H9 (cell line): ENCODE measurements around the gene LEMD1. TPM values are rescaled to one million over a fixed set of nuclear protein-coding genes. Genes with fewer than 3 reads are reported as not detected.

Source experiments
- DNase-seq: peaks from one replicate; pipeline ENCODE4 v3.0.0-alpha.2; 2017
- H2AFZ ChIP-seq: one replicate; pipeline ENCODE4 v1.6.1; 2013; ENCODE audit warnings: mild to moderate bottlenecking, low read length, control low read depth, moderate library complexity
- H2AK5ac ChIP-seq: 2 replicates; pipeline ENCODE4 v1.6.1; 2013; ENCODE audit warnings: low read length, control low read depth, mixed read lengths; ENCODE audit not compliant: insufficient read length
- H2BK120ac ChIP-seq: one replicate; pipeline ENCODE4 v1.6.1; 2013; ENCODE audit warnings: low read depth, mild to moderate bottlenecking, low read length, control low read depth, inconsistent platforms; ENCODE audit not compliant: poor library complexity, severe bottlenecking
- H2BK12ac ChIP-seq: 2 replicates; pipeline ENCODE4 v1.6.1; 2013; ENCODE audit warnings: low read length, control low read depth, mixed read lengths, low read depth; ENCODE audit not compliant: insufficient read length
- H2BK15ac ChIP-seq: 2 replicates; pipeline ENCODE4 v1.6.1; 2013; ENCODE audit warnings: low read depth, low read length, control low read depth
- H2BK20ac ChIP-seq: one replicate; pipeline ENCODE4 v1.6.1; 2013; ENCODE audit warnings: low read depth, mild to moderate bottlenecking, low read length, control low read depth, inconsistent platforms; ENCODE audit not compliant: poor library complexity, severe bottlenecking
- H2BK5ac ChIP-seq: 2 replicates; pipeline ENCODE4 v1.6.1; 2013; ENCODE audit warnings: low read length, control low read depth, mixed read lengths; ENCODE audit not compliant: insufficient read length
- H3K14ac ChIP-seq: 2 replicates; pipeline ENCODE4 v1.6.1; 2013; ENCODE audit warnings: low read length, control low read depth; ENCODE audit not compliant: insufficient read depth
- H3K18ac ChIP-seq: 2 replicates; pipeline ENCODE4 v1.6.1; 2013; ENCODE audit warnings: low read depth, mild to moderate bottlenecking, mixed read lengths, low read length, control low read depth; ENCODE audit not compliant: insufficient read length
- H3K23ac ChIP-seq: 2 replicates; pipeline ENCODE4 v1.6.1; 2013; ENCODE audit warnings: low read length, control low read depth, mixed read lengths, low read depth; ENCODE audit not compliant: insufficient read length
- H3K23me2 ChIP-seq: 2 replicates; pipeline ENCODE4 v1.6.1; 2013; ENCODE audit warnings: low read depth, mild to moderate bottlenecking, mixed read lengths, low read length, control low read depth; ENCODE audit not compliant: insufficient read length, poor library complexity, severe bottlenecking
- H3K27ac ChIP-seq: 2 replicates; pipeline ENCODE4 v1.5.1; 2013; ENCODE audit warnings: low read length, control low read depth, mixed read lengths, low read depth; ENCODE audit not compliant: insufficient read length
- H3K27me3 ChIP-seq: 2 replicates; pipeline ENCODE4 v1.6.1; 2013; ENCODE audit warnings: low read length, control low read depth, inconsistent platforms; ENCODE audit not compliant: insufficient read depth
- H3K4ac ChIP-seq: 2 replicates; pipeline ENCODE4 v1.6.1; 2013; ENCODE audit warnings: low read depth, mild to moderate bottlenecking, control low read depth, inconsistent platforms, low read length, moderate library complexity
- H3K4me1 ChIP-seq: 2 replicates; pipeline ENCODE4 v1.6.1; 2013; ENCODE audit warnings: low read length, control low read depth, inconsistent platforms; ENCODE audit not compliant: insufficient read depth
- H3K4me2 ChIP-seq: 2 replicates; pipeline ENCODE4 v1.6.1; 2013; ENCODE audit warnings: low read length, control low read depth, mixed read lengths; ENCODE audit not compliant: insufficient read length, insufficient read depth
- H3K56ac ChIP-seq: 2 replicates; pipeline ENCODE4 v1.6.1; 2013; ENCODE audit warnings: low read depth, mild to moderate bottlenecking, mixed read lengths, low read length, control low read depth; ENCODE audit not compliant: insufficient read length
- H3K79me1 ChIP-seq: 2 replicates; pipeline ENCODE4 v1.6.1; 2013; ENCODE audit warnings: low read depth, mild to moderate bottlenecking, moderate library complexity, low read length, control low read depth, inconsistent platforms; ENCODE audit not compliant: insufficient read depth, poor library complexity, severe bottlenecking
- H3K79me2 ChIP-seq: 2 replicates; pipeline ENCODE4 v1.6.1; 2013; ENCODE audit warnings: low read length, control low read depth, inconsistent platforms; ENCODE audit not compliant: insufficient read depth
- H3K9ac ChIP-seq: 2 replicates; pipeline ENCODE4 v1.6.1; 2013; ENCODE audit warnings: low read length, control low read depth, mixed read lengths; ENCODE audit not compliant: insufficient read length; ENCODE audit errors: extremely low read depth
- H3K9me3 ChIP-seq: one replicate; pipeline ENCODE4 v1.6.1; 2013; ENCODE audit warnings: low read depth, low read length, inconsistent platforms; ENCODE audit not compliant: control insufficient read depth
- H3T11ph ChIP-seq: one replicate; pipeline ENCODE4 v1.6.1; 2013; ENCODE audit warnings: mild to moderate bottlenecking, low read length, control low read depth, inconsistent platforms
- H4K20me1 ChIP-seq: one replicate; pipeline ENCODE4 v1.6.1; 2013; ENCODE audit not compliant: control insufficient read depth, insufficient read length, insufficient read depth
- H4K5ac ChIP-seq: 2 replicates; pipeline ENCODE4 v1.6.1; 2013; ENCODE audit warnings: low read depth, mild to moderate bottlenecking, mixed read lengths, low read length, control low read depth; ENCODE audit not compliant: insufficient read length
- H4K8ac ChIP-seq: replicated peaks from 2 replicates; pipeline ENCODE4 v1.6.1; 2013; ENCODE audit warnings: low read length, control low read depth, mixed read lengths, low read depth; ENCODE audit not compliant: insufficient read length
- H4K91ac ChIP-seq: 2 replicates; pipeline ENCODE4 v1.6.1; 2013; ENCODE audit warnings: low read depth, mild to moderate bottlenecking, moderate library complexity, mixed read lengths, low read length, control low read depth; ENCODE audit not compliant: insufficient read length
- H3K27ac Mint-ChIP-seq, 3 experiments: 2 replicates in 2 of 3; 3 replicates in 1 of 3; pipeline ENCODE4 v1.8.0; 2020 to 2021; ENCODE audit warnings: mixed read lengths in 3 of 3, mild to moderate bottlenecking in 1 of 3, moderate library complexity in 1 of 3
- H3K27me3 Mint-ChIP-seq: 2 replicates; pipeline ENCODE4 v1.8.0; 2021; ENCODE audit warnings: low read depth, mild to moderate bottlenecking, moderate library complexity, mixed read lengths
- H3K36me3 Mint-ChIP-seq, 3 experiments: 2 replicates in 2 of 3; 3 replicates in 1 of 3; pipeline ENCODE4 v1.8.0; 2020 to 2021; ENCODE audit warnings: low read depth in 3 of 3, mixed read lengths in 3 of 3; ENCODE audit not compliant: insufficient read depth in 1 of 3
- H3K4me1 Mint-ChIP-seq, 2 experiments: 2 replicates each; pipeline ENCODE4 v1.8.0; 2020; ENCODE audit warnings: mixed read lengths in 2 of 2
- H3K4me3 Mint-ChIP-seq, 2 experiments: 2 replicates in 1 of 2; 3 replicates in 1 of 2; pipeline ENCODE4 v1.8.0; 2020 to 2021; ENCODE audit warnings: mild to moderate bottlenecking in 2 of 2, mixed read lengths in 2 of 2, moderate library complexity in 1 of 2
- H3K9me3 Mint-ChIP-seq, 2 experiments: 2 replicates in 1 of 2; 3 replicates in 1 of 2; pipeline ENCODE4 v1.8.0; 2020; ENCODE audit warnings: mild to moderate bottlenecking in 2 of 2, mixed read lengths in 2 of 2, moderate library complexity in 1 of 2
- CTCF ChIP-seq: fragments of 200-600 bp; sonication (generic); conservative IDR thresholded peaks from 3 replicates; pipeline ENCODE4 v1.8.0; 2021; ENCODE audit warnings: antibody characterized with exemption, mild to moderate bottlenecking
- WGBS: extraction: QIAGEN DNeasy Blood & Tissue Kit; methylation state at CpG from one replicate; pipeline ENCODE4 v1.1.7; 2013; ENCODE audit warnings: missing lambda C conversion rate, low lambda C conversion rate, mixed read lengths; ENCODE audit not compliant: insufficient read length; ENCODE audit errors: extremely low coverage; 5-methylcytosine and 5-hydroxymethylcytosine counted together
- total RNA-seq: library from RNA; stranded (reverse); gene quantifications from 2 replicates; pipeline ENCODE4 v1.2.1, GENCODE V29; 2021

Gene LEMD1
- total RNA-seq, 1 experiment from 2014 or later, result 11.8 TPM

DNA sequence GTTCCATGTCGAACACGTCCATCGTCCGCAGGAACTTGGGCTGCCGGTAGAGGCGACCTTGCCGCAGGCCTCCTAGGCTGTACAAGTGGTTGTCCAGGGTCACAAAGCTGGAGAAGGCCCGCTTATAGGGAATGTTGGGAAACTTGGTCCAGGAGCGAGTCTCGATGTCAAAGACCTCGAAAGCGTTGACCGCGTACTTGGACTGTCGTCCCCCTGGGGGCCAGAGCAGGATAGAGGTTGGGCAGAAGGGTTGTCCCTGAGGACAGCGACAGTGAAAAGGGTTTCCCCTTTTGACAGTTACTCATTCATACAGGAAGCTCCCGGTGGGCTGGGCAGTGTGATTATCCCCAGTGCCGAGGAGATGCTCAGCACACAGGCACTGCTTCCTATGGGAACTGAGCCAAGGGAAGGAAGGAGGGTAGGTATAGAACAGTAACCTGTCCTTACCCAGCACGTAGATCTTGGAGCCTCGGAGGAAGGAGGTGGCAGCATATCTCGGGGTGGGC, 82.6 kb downstream of the LEMD1 start:
- no peak overlapping the region for H3K18ac ChIP-seq
- Mint-ChIP-seq H3K27ac (no peak overlapping the region), H3K4me1 (peaks cover 34 to 35% of the 10 kb centered on the region in 2 experiments), H3K4me3 (no peak overlapping the region; a peak in 1 of 5 replicates), H3K27me3 (peaks cover 48% of the 10 kb centered on the region), H3K36me3 (peaks cover 0 to 2% (median 0%) of the 10 kb centered on the region in 3 experiments; a peak in 1 of 7 replicates), H3K9me3 (no peaks in the 10 kb centered on the region)
- H2BK120ac ChIP-seq, result no peak overlapping the region
- H3K14ac ChIP-seq, result no peak overlapping the region; the same call in 1 of the 2 replicates
- no CpG with 5 or more reads among the region's 21 CpGs for WGBS
- H3K9me3 ChIP-seq, result no peaks in the 10 kb centered on the region
- no peak overlapping the region for H3K4ac ChIP-seq
- no peak overlapping the region for H2BK20ac ChIP-seq
- no peak overlapping the region for H3K23ac ChIP-seq
- no peak overlapping the region for H3K9ac ChIP-seq
- no peak overlapping the region for H3K27ac ChIP-seq
- no peak overlapping the region for H2AFZ ChIP-seq
- no peak overlapping the region for H4K91ac ChIP-seq
- H4K20me1 ChIP-seq, result no peaks in the 10 kb centered on the region
- TF ChIP-seq CTCF, result no peak
- H2BK15ac ChIP-seq, result no peak overlapping the region
- H3K27me3 ChIP-seq, result peaks cover 12% of the 10 kb centered on the region; the same call in 1 of the 2 replicates
- H3K79me2 ChIP-seq, result no peaks in the 10 kb centered on the region
- H3T11ph ChIP-seq, result no peak overlapping the region
- H3K4me1 ChIP-seq, result peaks cover 9% of the 10 kb centered on the region
- no peak overlapping the region for H4K8ac ChIP-seq
- no peak overlapping the region for H2AK5ac ChIP-seq
- H3K56ac ChIP-seq, result no peak overlapping the region
- no peak overlapping the region for H4K5ac ChIP-seq
- H3K79me1 ChIP-seq, result no peaks in the 10 kb centered on the region
- no peak overlapping the region for H3K4me2 ChIP-seq
- H3K23me2 ChIP-seq, result peaks cover 2% of the 10 kb centered on the region
- H2BK12ac ChIP-seq, result no peak overlapping the region
- DNase-seq, result no peak
- H2BK5ac ChIP-seq, result no peak overlapping the region
